HG03045 (cell line): ENCODE measurements around the gene TUBGCP4.
"Not testable (repeated sequence)": the region's sequence is repeated elsewhere in the genome, so short reads cannot be mapped to it uniquely, and the experiment has no call there.

Experiments
- ATAC-seq: cut with Tn5 transposase; IDR thresholded peaks from one replicate; pipeline ENCODE4 v1.9.1; 2021; ENCODE audit warnings: mild to moderate bottlenecking, moderate library complexity; ENCODE audit not compliant: unreplicated experiment

Gene TUBGCP4, protein sequence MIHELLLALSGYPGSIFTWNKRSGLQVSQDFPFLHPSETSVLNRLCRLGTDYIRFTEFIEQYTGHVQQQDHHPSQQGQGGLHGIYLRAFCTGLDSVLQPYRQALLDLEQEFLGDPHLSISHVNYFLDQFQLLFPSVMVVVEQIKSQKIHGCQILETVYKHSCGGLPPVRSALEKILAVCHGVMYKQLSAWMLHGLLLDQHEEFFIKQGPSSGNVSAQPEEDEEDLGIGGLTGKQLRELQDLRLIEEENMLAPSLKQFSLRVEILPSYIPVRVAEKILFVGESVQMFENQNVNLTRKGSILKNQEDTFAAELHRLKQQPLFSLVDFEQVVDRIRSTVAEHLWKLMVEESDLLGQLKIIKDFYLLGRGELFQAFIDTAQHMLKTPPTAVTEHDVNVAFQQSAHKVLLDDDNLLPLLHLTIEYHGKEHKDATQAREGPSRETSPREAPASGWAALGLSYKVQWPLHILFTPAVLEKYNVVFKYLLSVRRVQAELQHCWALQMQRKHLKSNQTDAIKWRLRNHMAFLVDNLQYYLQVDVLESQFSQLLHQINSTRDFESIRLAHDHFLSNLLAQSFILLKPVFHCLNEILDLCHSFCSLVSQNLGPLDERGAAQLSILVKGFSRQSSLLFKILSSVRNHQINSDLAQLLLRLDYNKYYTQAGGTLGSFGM

DNA sequence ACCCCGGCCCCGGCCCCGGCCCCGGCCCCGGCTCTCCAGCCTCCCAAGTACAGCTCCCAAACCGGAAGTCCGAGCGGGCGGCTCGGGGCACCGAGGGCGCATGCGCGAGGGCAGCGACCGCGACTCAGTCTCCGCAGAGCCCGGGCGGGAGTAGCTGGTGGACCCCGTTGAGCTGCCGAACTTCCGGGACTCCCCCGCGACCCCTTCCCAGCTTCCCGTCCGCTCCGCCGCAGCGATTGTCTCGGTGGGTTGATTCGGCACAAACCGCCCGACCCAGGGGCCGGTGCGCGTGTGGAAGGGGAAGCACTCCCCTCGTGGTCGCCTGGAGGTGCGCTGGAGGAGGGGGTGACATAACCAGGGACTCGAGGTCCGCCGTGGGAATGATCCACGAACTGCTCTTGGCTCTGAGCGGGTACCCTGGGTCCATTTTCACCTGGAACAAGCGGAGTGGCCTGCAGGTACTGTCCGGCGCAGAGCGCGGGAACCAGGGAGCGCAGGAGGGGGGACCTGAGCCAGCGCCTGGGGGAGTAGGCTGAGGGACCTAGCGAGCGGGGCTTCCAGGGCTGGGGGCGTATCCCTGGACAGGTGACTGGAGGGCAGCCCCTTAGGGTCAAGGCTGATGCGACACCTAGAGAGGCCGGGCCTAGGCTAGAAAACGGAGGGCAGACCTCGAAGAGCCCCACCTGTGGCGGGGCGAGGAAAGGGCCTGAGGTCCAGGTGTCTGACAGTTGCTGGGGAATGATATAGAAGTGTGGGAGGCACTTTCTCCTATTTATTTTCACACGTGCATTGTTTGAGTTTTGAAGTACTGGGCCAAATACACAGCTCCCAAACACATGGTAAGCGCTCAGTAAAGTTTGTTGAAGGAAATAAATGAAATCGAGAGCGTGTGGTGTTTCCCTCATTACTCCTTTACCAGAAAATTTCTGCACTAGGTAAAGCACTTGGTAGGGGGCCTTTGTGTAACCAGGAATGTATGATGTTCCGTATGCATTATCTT, at the start of gene TUBGCP4, which contains the start of gene ZSCAN29:
TSS of gene TUBGCP4 (plus strand) at position 127 of the 1,000 bp plus-strand sequence. CDS start at position 381, 254 bp downstream.
TSS of gene ZSCAN29 (minus strand) at position 69 of the 1,000 bp plus-strand sequence. CDS start 1,130 bp downstream, outside the sequence.
- peak; percentile 76 for ATAC-seq

DNA sequence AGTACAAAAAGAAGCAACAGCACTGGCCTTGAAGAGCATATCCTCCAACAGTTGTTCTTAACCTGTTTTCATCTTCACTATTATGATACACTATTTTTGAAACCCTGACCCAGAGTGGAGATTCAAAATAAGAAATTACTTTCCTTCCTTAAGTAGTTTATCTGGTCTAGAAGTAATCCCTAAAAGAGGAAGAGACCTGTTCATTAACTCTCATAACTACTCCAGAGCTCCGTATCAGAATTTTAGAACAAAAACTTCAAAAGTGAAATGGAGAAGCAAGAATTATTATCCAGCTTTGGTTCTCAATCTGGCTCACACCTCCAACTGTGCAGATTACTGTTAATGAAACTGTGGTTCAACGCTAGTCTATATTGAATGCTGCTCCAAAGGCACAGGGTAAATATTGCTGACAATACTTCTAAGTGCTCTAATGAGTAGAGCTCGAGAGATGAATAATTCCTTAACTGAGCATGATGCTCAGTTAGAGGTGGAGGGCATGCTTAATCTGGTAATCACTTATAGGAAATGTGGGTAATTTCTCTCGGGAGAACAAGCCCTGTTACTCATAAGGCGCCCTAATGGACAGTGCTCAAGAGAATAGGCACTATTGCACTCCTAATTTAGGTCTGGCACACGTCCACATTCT, 45.7 kb upstream of the TUBGCP4 start:
- ATAC-seq: no peak

DNA sequence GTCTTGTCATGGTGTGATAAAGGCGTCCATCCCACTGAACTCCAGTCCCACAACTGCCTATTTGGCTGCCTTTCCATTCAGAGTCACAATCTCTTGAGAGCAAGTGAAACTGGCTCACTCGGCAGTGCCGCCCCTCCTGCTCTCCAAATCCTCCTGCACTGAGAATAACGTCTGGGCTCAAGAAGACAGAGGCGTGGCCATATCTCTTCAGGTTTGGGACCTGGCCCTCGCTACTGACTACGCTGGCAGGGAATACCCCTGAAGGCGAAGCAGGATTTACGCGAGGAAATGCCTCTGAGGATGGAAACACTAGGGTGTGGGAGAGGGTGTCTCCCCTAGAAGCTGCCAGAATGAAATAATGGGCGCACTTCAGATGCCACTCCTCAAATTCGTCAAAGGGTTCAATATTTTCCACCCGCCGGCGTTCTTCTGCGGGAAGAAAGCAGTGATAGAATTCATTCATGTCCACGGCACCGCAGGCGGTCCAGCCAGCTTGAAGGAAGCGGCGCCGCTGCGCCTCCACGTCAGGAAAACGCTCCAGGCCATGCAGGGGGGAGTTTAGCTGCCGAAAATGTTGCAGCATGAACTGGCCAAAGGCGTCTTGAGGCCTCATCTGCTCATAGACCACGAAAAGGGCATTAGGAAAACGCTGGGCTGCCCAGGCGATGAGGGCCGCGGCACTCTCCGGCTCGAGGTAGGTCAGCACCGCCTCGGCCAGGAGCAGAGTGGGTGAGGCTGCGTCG, 41.5 kb upstream of the TUBGCP4 start:
- no peak for ATAC-seq

DNA sequence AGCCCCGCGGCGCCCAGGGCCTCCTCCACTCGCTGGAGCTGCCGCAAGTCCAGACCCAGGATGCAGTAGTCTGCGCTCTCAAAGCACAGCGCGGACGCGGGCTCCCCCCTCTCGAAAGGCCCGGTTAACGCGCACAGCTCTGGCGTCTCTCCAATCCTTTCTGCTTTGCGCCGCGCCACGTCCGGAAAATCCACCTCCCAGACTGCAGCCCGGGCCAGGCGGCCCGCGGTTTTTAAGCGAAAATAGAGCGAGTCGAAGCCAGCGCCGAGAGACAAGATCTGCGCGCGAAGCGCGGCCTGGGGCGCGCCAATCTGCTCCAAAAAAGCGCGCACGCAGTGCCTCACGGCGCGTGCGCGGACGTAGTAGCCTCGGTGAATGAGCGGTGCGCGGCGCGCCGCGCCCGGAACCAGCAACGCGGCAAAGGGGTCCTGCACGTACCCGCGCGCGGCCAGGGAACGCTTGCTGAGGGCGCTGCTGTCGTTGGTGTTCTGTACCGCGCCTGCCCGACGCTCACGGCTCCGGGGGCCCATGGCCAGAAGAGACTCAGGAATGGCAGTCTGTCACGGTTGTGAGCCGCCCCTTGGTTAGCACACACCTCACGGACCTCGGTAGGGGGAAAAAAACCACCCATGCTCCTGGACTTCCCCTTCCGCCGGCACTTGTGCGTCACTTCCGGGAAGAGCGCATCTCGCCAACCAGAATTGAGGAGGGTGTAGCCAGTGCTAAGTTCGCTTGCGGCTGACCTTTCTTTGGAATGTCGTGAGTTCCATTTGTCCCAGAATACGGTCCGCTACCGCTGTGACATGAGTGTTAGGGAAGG, 40.7 kb upstream of the TUBGCP4 start, which contains the start of gene LCMT2:
TSS of gene LCMT2 (minus strand) at position 614 of the 820 bp plus-strand sequence. CDS start at position 530, 84 bp downstream.
- peak; percentile 79 for ATAC-seq

DNA sequence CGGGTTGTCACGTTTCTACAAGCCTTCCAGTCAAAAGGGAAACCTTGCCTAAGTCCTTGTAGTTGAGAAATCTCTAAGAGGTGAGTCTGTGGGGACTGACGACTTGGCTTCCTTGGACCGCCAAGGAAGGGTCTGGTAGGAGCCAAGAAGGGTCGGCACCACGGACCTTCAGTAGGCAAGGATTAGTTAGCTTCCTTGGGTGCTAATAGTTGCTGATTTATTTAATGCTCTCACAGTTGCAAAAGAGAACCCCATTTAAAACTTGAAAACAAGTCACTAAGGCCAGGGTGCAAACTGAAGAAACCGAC, 40.2 kb upstream of the TUBGCP4 start:
- peak; percentile 21 for ATAC-seq

DNA sequence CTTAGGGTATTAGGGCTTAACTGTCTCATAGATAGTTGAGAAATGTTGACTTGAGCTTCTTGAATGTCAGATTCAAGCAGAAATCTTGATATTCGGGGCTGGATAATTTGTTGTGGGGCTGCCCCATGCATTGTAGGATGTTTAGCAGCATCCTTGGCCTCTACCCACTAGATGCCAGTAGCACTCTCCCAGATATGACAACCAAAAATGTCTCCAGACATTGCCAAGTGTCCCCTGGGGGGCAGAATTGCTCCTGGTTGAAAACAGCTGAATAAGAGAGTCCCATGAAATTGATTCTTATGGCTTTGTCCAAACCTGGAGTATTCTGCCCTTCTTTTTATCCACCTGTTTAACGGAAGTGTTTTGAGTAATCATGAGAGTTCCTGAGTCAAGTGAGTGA, 24.6 kb upstream of the TUBGCP4 start:
- ATAC-seq: no peak

DNA sequence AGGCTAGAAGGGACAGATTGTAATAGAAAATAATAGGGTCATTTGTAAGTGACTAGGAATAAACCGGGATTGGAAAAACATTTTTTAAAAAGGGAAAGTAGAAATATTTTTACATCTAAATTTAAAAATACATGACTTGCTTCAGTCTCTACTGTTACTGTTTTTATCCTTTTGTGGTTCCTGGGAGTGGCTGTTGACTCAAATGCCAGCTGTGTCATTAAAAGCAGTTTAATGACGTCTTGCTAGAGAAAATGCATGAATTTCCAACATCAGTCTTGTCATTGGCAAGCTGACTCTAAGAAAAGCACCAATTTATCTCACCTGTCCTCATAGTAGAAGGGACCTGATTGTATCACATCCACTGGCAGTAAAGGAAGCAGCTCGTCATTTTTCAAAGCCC, 23.8 kb upstream of the TUBGCP4 start:
- no peak for ATAC-seq

DNA sequence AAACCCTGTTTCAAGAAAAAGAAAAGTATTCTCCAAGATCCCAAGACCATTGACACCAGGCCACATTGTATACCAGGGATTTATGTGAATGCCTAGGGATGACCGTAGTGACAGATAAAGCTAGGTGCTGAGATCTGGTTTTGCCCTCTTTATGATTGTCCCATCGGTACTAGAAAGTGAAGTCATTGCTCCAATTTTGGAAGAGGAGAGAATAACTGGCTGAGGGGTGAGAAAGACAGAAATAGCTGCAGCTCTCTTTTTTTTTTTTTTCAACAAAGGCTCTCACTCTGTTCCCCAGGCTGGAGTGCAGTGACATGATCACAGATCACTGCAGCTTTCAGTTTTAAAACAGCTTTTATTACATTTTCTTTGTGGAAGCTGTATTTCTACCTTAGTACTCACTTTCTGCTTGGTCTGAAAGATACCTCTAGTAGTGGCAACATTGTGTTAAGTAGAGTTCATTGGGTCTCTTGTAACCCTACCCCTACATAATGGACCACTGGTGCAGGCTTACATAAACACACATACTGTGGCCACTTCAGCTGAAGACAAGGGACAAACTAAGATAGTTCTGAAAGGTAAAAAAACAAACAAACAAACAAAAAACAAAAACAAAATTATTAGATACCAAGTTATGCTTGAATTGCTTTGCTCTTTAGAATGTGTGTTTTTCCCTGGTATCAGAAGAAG, 18.1 kb upstream of the TUBGCP4 start:
- no peak for ATAC-seq

DNA sequence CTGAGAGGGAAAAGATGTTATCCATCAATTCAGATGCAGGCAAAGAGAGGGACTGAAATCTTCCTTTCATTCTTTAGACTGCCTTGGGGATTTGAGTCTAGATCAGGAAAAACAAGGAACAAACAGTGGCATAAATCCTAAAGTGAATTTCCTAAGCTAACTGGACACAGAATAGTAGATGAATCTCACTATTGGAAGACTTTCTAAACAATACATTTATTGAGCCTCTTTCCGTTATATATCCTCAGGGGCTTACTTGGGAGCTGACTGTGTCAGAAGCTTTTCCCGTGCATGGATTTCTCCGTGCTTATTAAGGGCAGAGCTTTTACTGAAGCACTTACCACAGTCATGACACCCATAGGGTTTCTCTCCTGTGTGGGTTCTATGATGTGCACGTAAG, 10.1 kb upstream of the TUBGCP4 start:
- no peak for ATAC-seq

DNA sequence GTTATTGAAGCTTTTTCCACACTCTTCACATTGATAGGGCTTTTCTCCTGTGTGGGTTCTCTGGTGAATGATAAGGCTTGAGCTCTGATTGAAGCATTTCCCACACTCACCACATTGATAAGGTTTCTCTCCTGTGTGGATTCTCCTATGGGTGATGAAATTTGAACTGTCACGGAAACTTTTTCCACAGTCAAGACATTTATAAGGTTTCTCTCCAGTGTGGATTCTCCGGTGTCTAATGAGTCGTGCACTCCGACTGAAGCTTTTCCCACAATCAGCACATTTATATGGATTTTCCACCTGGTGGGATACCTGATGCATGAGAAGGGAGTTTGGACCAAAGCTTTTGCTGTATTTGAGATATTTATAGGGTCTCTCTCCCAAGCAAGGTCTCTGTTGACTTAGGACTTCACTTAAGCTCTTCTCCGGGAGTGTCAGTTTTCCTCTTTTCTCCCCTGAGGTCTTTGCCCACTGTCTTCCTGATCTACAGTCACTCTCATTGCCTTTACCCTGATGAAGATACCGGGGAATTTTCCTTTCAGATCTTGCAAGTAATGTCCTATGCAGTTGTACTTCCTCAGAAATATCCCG, 9.5 kb upstream of the TUBGCP4 start:
- ATAC-seq: no peak

DNA sequence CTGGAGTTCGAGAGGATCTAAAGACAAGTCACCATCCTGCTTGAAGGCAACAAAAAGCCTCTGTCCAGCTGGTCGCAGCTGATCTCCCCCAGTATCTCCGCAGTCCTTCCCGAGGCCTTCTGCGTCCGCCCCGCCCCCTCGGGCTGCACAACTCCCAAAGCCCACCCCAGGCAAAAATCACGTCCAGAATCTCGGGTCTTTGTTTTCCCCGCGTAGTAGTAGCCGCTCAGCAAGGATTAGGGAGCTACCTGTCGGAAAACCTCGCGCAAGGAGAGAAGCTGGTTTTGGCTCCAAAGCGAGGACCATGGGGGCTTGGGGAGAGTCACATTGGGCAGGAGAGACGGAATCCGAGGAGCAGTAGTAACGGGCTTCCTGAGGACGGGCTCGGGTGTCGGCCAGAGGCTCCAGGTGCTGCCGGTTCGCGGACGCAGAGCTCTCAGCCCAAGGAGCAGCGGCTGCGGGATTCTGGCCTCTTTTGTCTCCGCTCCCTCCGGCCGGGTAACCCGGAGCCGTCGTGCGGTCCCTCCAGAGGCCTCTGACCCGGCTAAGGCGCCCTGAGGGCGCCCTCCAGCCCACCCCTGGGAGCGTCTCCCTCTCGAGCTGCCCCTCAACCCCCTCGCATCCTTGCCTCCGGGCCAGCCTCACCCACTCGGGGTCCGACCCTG, 459 bp upstream of the TUBGCP4 start:
- peak; percentile 40 for ATAC-seq

DNA sequence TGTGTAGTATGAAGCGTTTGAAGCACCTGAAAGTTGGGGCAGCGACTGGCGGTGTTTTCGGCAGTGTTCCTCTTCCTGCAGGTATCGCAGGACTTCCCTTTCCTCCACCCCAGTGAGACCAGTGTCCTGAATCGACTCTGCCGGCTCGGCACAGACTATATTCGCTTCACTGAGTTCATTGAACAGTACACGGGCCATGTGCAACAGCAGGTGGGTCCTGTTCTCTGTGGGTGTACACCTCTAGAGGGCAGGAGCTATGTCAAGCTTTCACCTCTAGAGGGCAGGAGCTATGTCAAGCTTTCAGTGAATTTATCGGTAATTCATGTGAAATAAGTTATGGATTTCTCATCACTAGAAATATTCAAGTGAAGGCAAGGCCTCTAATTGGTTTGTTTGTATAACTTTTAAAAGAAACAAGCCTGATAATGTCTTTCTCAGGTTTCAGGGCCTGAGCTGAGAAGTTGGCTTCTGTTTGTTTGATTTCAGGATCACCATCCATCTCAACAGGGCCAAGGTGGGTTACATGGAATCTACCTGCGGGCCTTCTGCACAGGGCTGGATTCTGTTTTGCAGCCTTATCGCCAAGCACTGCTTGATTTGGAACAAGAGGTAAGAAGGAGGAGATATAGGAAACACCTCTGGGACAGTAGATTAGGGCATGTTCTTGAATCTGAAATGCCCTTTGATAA, 5.3 kb downstream of the TUBGCP4 start:
- ATAC-seq: no peak

DNA sequence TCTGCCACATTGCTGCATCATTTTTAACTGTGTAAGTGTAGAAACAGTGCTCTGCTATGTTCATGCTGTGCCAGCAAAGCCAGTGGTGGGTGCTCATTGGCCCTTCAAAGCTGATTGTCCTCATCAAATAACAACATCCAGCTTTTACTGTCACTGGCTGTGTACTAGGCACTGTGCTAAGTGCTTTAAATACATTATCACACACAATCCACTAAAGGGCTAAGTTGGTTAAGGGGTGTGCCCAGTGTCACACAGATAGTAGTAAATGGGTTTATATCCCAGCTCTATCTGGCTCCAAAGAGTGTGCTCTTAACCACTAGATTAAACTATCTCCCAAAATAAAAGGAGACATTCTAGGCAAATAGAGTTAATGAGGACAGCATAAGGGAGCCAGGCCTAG, 7.7 kb downstream of the TUBGCP4 start:
- ATAC-seq: no peak

DNA sequence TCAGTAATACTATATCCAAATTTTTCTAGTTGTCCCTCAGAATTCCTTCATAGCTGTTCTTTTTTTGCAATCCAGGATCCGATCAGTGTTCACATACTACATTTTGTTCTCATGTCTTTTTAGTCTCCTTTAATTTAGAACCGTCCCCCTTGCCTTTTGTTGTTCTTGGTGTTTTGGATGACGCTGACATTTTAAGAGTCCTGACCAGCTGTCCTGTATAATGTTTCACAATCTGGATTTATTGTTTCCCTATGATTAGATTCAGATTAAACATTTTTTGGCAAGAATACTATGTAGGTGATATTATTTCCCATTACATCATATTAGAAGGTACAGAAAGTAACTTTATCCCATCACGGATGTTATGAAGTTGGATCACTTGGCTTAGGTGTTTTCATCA, 11.4 kb downstream of the TUBGCP4 start:
- ATAC-seq: no peak

DNA sequence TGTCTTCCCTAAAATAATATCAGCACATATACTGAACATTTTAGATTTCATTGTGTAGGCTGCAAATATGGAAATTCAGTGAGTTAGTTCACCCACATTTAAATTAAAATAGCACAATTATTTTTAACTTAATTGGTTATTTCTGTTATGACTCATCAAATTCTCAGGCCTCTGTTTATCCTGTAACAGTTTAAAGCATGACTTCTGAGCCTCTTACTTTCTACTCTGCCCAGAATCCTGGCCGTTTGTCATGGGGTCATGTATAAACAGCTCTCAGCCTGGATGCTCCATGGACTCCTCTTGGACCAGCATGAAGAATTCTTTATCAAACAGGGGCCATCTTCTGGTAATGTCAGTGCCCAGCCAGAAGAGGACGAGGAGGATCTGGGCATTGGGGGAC, 12.2 kb downstream of the TUBGCP4 start:
- ATAC-seq: no peak

DNA sequence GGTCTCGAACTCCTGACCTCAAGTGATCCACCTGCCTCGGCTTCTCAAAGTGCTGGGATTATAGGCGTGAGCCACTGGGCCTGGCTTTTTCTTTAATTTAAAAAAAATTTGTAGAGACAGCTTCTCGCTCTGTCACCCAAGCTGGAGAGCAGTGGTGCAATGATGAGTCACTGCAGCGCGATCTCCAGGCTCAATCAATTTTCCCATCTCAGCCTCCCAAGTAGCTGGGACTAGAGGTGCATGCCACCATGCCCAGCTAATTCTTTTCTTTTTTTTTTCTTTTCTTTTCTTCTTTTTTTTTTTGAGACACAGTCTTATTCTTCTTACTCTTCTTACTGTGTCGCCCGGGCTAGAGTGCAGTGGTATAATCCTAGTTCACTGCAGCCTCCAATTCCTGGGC, 19.8 kb downstream of the TUBGCP4 start:
- ATAC-seq: no peak

DNA sequence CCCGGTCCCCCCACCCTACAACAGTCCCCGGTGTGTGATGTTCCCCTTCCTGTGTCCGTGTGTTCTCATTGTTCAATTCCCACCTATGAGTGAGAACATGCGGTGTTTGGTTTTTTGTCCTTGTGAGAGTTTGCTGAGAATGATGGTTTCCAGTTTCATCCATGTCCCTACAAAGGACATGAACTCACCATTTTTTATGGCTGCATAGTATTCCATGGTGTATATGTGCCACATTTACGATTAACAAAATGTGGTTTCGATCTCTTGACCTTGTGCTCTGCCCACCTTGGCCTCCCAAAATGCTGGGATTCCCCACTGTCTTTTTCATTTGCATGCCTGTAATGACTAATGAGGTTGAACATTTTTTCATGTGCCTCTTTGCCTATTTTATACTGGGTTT, 22.7 kb downstream of the TUBGCP4 start:
- ATAC-seq: not testable (repeated sequence)
